BLaER1 treated with 17β-estradiol and CSF1 and Interleukin-3, amounts not matched to agents 10 nM and 100 nM (cell line): ENCODE results near the gene DSTN.

ENCODE experiments used
- H3K27ac ChIP-seq, 11 experiments: shearing (Covaris generic); formaldehyde crosslinking; 2 replicates each; pipeline ENCODE4 v1.8.1; 2022
- H3K27me3 ChIP-seq, 11 experiments: shearing (Covaris generic); formaldehyde crosslinking; 2 replicates each; pipeline ENCODE4 v1.8.1; 2022
- H3K36me3 ChIP-seq, 11 experiments: shearing (Covaris generic); formaldehyde crosslinking; 2 replicates each; pipeline ENCODE4 v1.8.1; 2022
- H3K4me1 ChIP-seq, 10 experiments: shearing (Covaris generic); formaldehyde crosslinking; 2 replicates each; pipeline ENCODE4 v1.8.1; 2022
- H3K4me2 ChIP-seq, 11 experiments: shearing (Covaris generic); formaldehyde crosslinking; 2 replicates each; pipeline ENCODE4 v1.8.1; 2022
- H3K4me3 ChIP-seq, 10 experiments: shearing (Covaris generic); formaldehyde crosslinking; 2 replicates each; pipeline ENCODE4 v1.8.1; 2022
- H3K9ac ChIP-seq, 11 experiments: shearing (Covaris generic); formaldehyde crosslinking; 2 replicates each; pipeline ENCODE4 v1.8.1; 2022
- H3K9me3 ChIP-seq, 11 experiments: shearing (Covaris generic); formaldehyde crosslinking; replicated peaks in 1 of 11; 2 replicates each; pipeline ENCODE4 v1.8.1; 2022
- H4K20me1 ChIP-seq, 11 experiments: shearing (Covaris generic); formaldehyde crosslinking; 2 replicates each; pipeline ENCODE4 v1.8.1; 2022
- Cebpa-rat ChIP-seq, 11 experiments: shearing (Covaris generic); IDR thresholded peaks; 2 replicates each; pipeline ENCODE4 v1.8.1; 2022

Gene DSTN

GRCh38 chr20:17622851-17623508, 53.1 kb downstream of the DSTN start:
- Histone ChIP-seq H3K9me3 (no peaks in the 10 kb centered on the region), H3K36me3 (peaks cover 81 to 100% (median 99%) of the 10 kb centered on the region in 11 experiments), H3K27ac (peak overlapping the region in 6 of 11 experiments; percentile 9 to 58 (median 42); a peak in 7 of 22 replicates), H4K20me1 (peaks cover 5 to 100% (median 40%) of the 10 kb centered on the region in 11 experiments; a peak in 18 of 22 replicates), H3K4me2 (peak overlapping the region in 8 of 11 experiments; percentile 65 to 100 (median 86); a peak in 16 of 22 replicates), H3K4me1 (peaks cover 0 to 98% (median 75%) of the 10 kb centered on the region in 10 experiments; a peak in 16 of 20 replicates), H3K9ac (peak overlapping the region in 8 of 11 experiments; percentile 20 to 56 (median 35); a peak in 10 of 22 replicates), H3K27me3 (no peaks in the 10 kb centered on the region), H3K4me3 (peak overlapping the region in 1 of 10 experiments; percentile 39; a peak in 1 of 20 replicates)
- no peak for TF ChIP-seq Cebpa-rat (IDR thresholded peaks at IDR 0.05)

GRCh38 chr20:17624070-17624469, 54.2 kb downstream of the DSTN start:
- no peak for TF ChIP-seq Cebpa-rat (IDR thresholded peaks at IDR 0.05)
- Histone ChIP-seq H3K4me3 (no peak overlapping the region), H4K20me1 (peaks cover 0 to 99% (median 41%) of the 10 kb centered on the region in 11 experiments; a peak in 18 of 22 replicates), H3K27ac (no peak overlapping the region), H3K36me3 (peaks cover 84 to 100% (median 100%) of the 10 kb centered on the region in 11 experiments), H3K4me2 (peak overlapping the region in 8 of 11 experiments; percentile 65 to 100 (median 86); a peak in 15 of 22 replicates), H3K9me3 (no peaks in the 10 kb centered on the region), H3K27me3 (no peaks in the 10 kb centered on the region), H3K4me1 (peaks cover 0 to 98% (median 72%) of the 10 kb centered on the region in 10 experiments; a peak in 16 of 20 replicates), H3K9ac (no peak overlapping the region)

- H3K4me1 ChIP-seq, result peaks cover 0 to 93% (median 69%) of the 10 kb centered on the region in 10 experiments; a peak in 16 of 20 replicates
- H3K4me2 ChIP-seq, result peak overlapping the region in 7 of 11 experiments; percentile 9 to 100 (median 86); a peak in 12 of 22 replicates
- TF ChIP-seq Cebpa-rat (IDR thresholded peaks at IDR 0.05), result no peak
- H3K27me3 ChIP-seq, result no peaks in the 10 kb centered on the region
- H3K36me3 ChIP-seq, result peaks cover 79 to 100% (median 100%) of the 10 kb centered on the region in 11 experiments
- H4K20me1 ChIP-seq, result peaks cover 0 to 99% (median 41%) of the 10 kb centered on the region in 11 experiments; a peak in 18 of 22 replicates
- H3K27ac ChIP-seq, result no peak overlapping the region; a peak in 1 of 22 replicates
- no peak overlapping the region; a peak in 2 of 22 replicates for H3K9ac ChIP-seq
- no peaks in the 10 kb centered on the region for H3K9me3 ChIP-seq
- no peak overlapping the region for H3K4me3 ChIP-seq
Observed at GRCh38 chr20:17624551-17625245, 54.8 kb downstream of the DSTN start.

- Histone ChIP-seq H3K9me3 (no peaks in the 10 kb centered on the region), H3K36me3 (peaks cover 79 to 100% (median 100%) of the 10 kb centered on the region in 11 experiments), H3K4me3 (no peak overlapping the region), H3K27ac (no peak overlapping the region; a peak in 1 of 22 replicates), H3K4me1 (peaks cover 0 to 89% (median 67%) of the 10 kb centered on the region in 10 experiments; a peak in 16 of 20 replicates), H3K27me3 (no peaks in the 10 kb centered on the region), H3K9ac (no peak overlapping the region; a peak in 2 of 22 replicates), H3K4me2 (peak overlapping the region in 6 of 11 experiments; percentile 85 to 100 (median 86); a peak in 8 of 22 replicates), H4K20me1 (peaks cover 0 to 99% (median 40%) of the 10 kb centered on the region in 11 experiments; a peak in 18 of 22 replicates)
- TF ChIP-seq Cebpa-rat (IDR thresholded peaks at IDR 0.05), result no peak
Observed at GRCh38 chr20:17625246-17626051, 55.6 kb downstream of the DSTN start.

GRCh38 chr20:17626217-17627007, 56.5 kb downstream of the DSTN start:
- no peaks in the 10 kb centered on the region for H3K9me3 ChIP-seq
- peaks cover 79 to 100% (median 100%) of the 10 kb centered on the region in 11 experiments for H3K36me3 ChIP-seq
- H3K4me2 ChIP-seq, result no peak overlapping the region
- no peak overlapping the region for H3K4me3 ChIP-seq
- H3K9ac ChIP-seq, result 0 out of 22 replicates have a peak overlapping the region, but pooled peaks of 2 of the 11 experiments have one; percentile 13 to 29
- TF ChIP-seq Cebpa-rat (IDR thresholded peaks at IDR 0.05), result no peak
- peaks cover 0 to 99% (median 32%) of the 10 kb centered on the region in 11 experiments; a peak in 17 of 22 replicates for H4K20me1 ChIP-seq
- peaks cover 0 to 85% (median 59%) of the 10 kb centered on the region in 10 experiments; a peak in 16 of 20 replicates for H3K4me1 ChIP-seq
- H3K27ac ChIP-seq, result peak overlapping the region in 1 of 11 experiments; percentile 34; a peak in 1 of 22 replicates
- no peaks in the 10 kb centered on the region for H3K27me3 ChIP-seq

GRCh38 chr20:17627101-17627955, 57.5 kb downstream of the DSTN start:
- H3K27ac ChIP-seq, result peak overlapping the region in 2 of 11 experiments; percentile 21 to 26; a peak in 1 of 22 replicates
- peaks cover 0 to 83% (median 50%) of the 10 kb centered on the region in 10 experiments; a peak in 16 of 20 replicates for H3K4me1 ChIP-seq
- no peaks in the 10 kb centered on the region for H3K27me3 ChIP-seq
- peaks cover 6 to 99% (median 30%) of the 10 kb centered on the region in 11 experiments; a peak in 18 of 22 replicates for H4K20me1 ChIP-seq
- H3K4me3 ChIP-seq, result no peak overlapping the region
- H3K9me3 ChIP-seq, result no peaks in the 10 kb centered on the region
- H3K36me3 ChIP-seq, result peaks cover 82 to 100% (median 100%) of the 10 kb centered on the region in 11 experiments
- TF ChIP-seq Cebpa-rat (IDR thresholded peaks at IDR 0.05), result no peak
- H3K9ac ChIP-seq, result peak overlapping the region in 2 of 11 experiments; percentile 13 to 41; a peak in 2 of 22 replicates
- peak overlapping the region in 1 of 11 experiments; percentile 1; a peak in 1 of 22 replicates for H3K4me2 ChIP-seq
